ENCODE data around the gene RIBC2.

DNA sequence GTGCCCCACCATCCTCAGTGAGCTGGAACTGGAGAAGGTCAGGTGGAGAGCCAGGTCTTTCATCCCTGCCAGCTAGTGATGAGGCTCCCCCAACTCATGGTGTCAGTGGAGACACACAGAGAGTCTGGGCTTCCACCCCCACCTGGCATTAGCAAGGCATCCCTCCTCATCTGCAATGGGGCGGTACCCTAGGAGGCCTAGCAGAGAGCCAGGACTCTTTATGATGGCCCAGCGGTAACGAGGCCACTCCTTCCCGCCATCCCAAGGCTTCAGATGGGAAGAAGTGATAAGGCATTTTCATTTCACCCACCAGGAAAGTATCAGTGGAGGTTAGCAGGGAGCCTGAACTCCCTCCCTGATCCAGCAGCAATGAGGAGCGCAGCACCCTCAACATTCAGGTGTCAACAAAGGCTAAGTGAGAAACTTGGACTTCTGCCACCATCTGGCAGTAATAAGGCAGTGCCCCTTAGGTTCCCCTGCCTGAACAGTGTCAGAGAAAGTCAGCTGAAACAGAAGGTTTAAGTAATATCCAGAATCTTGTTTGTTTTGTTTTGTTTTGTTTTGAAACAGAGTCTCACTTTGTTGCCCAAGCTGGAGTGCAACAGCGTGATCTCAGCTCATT is 48.7 kb downstream of the RIBC2 start:
- no peak for TF ChIP-seq ZNF717 (CRISPR knock-in tag; IDR thresholded peaks at IDR 0.05)
- TF ChIP-seq, protein P1, sequence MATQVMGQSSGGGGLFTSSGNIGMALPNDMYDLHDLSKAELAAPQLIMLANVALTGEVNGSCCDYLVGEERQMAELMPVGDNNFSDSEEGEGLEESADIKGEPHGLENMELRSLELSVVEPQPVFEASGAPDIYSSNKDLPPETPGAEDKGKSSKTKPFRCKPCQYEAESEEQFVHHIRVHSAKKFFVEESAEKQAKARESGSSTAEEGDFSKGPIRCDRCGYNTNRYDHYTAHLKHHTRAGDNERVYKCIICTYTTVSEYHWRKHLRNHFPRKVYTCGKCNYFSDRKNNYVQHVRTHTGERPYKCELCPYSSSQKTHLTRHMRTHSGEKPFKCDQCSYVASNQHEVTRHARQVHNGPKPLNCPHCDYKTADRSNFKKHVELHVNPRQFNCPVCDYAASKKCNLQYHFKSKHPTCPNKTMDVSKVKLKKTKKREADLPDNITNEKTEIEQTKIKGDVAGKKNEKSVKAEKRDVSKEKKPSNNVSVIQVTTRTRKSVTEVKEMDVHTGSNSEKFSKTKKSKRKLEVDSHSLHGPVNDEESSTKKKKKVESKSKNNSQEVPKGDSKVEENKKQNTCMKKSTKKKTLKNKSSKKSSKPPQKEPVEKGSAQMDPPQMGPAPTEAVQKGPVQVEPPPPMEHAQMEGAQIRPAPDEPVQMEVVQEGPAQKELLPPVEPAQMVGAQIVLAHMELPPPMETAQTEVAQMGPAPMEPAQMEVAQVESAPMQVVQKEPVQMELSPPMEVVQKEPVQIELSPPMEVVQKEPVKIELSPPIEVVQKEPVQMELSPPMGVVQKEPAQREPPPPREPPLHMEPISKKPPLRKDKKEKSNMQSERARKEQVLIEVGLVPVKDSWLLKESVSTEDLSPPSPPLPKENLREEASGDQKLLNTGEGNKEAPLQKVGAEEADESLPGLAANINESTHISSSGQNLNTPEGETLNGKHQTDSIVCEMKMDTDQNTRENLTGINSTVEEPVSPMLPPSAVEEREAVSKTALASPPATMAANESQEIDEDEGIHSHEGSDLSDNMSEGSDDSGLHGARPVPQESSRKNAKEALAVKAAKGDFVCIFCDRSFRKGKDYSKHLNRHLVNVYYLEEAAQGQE (IDR thresholded peaks at IDR 0.05; ENCODE audit: borderline replicate concordance): no peak
- TF ChIP-seq, protein P1 (CRISPR knock-in tag; IDR thresholded peaks at IDR 0.05; ENCODE audit: low read depth): no peak
- TF ChIP-seq ZEB2 (IDR thresholded peaks at IDR 0.05): no peak
- no peak for TF ChIP-seq NELFE (IDR thresholded peaks at IDR 0.05; ENCODE audit: insufficient read depth, insufficient read length)
- TF ChIP-seq POLR2A (conservative IDR thresholded peaks at IDR 0.05): no peak
- no peak for TF ChIP-seq SETDB1 (IDR thresholded peaks at IDR 0.05; ENCODE audit: low read length)
- TF ChIP-seq ZNF121 (CRISPR knock-in tag; conservative IDR thresholded peaks at IDR 0.05): no peak
- no peak for TF ChIP-seq KAT2B (IDR thresholded peaks at IDR 0.05; ENCODE audit: low read depth, low read length)
- no peak for TF ChIP-seq BHLHE40 (IDR thresholded peaks at IDR 0.05; ENCODE audit: low read length)
- no peak for TF ChIP-seq MTA3 (IDR thresholded peaks at IDR 0.05; ENCODE audit: borderline replicate concordance)
- TF ChIP-seq, protein P2, sequence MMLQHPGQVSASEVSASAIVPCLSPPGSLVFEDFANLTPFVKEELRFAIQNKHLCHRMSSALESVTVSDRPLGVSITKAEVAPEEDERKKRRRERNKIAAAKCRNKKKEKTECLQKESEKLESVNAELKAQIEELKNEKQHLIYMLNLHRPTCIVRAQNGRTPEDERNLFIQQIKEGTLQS (IDR thresholded peaks at IDR 0.05): no peak
- TF ChIP-seq, protein P2 (CRISPR knock-in tag; conservative IDR thresholded peaks at IDR 0.05): no peak
- TF ChIP-seq YBX1 (IDR thresholded peaks at IDR 0.05): no peak
- TF ChIP-seq RFX5 (IDR thresholded peaks at IDR 0.05; ENCODE audit: low read depth, low read length): no peak
- no peak for TF ChIP-seq HDAC2 (IDR thresholded peaks at IDR 0.05)
